Panc1 (cell line): ENCODE measurements around the gene TMEM253. TPM values are rescaled to one million over a fixed set of nuclear protein-coding genes. Genes with fewer than 3 reads are reported as not detected.

ENCODE experiments used
- ATAC-seq: fragments of 200-7000 bp; cut with Tn5 transposase; 2 replicates; pipeline ENCODE4 v1.9.1; 2020; ENCODE audit warnings: mild to moderate bottlenecking, moderate library complexity
- BruUV-seq: library from RNA; stranded (reverse); fragments of 400-500 nt; replicated peaks from 2 replicates; lab custom pipeline; 2021; lab: Mats Ljungman, UMichigan
- CTCF ChIA-PET: fragments of 300-600 bp; sonication (Branson Sonifier 250); formaldehyde crosslinking; loops from one replicate; lab custom pipeline; 2022; ENCODE audit warnings: antibody characterized with exemption; lab: Charles Lee
- POLR2A ChIA-PET: fragments of 300-600 bp; sonication (Branson Sonifier 250); formaldehyde crosslinking; loops from one replicate; lab custom pipeline; 2022; ENCODE audit warnings: antibody characterized with exemption; lab: Charles Lee
- DNase-seq: peaks from one replicate; pipeline ENCODE4 v3.0.0-alpha.2; 2010; ENCODE audit warnings: low read depth, low spot score
- H3K27ac ChIP-seq: 2 replicates; pipeline ENCODE4 v1.5.1; 2011; ENCODE audit warnings: mild to moderate bottlenecking, low read length, inconsistent platforms
- H3K27me3 ChIP-seq: fragments of 200-500 bp; sonication (Bioruptor generic); 2 replicates; pipeline ENCODE4 v1.6.0; 2014; ENCODE audit warnings: low read length, inconsistent platforms; ENCODE audit not compliant: control insufficient read depth, insufficient read depth
- H3K36me3 ChIP-seq: fragments of 200-500 bp; sonication (Bioruptor generic); 2 replicates; pipeline ENCODE4 v1.5.1; 2014; ENCODE audit warnings: inconsistent platforms, mild to moderate bottlenecking, low read length, moderate library complexity; ENCODE audit not compliant: control insufficient read depth, insufficient read depth
- H3K4me1 ChIP-seq: 2 replicates; pipeline ENCODE4 v1.5.1; 2011; ENCODE audit warnings: inconsistent platforms, mild to moderate bottlenecking, low read length, moderate library complexity; ENCODE audit not compliant: control insufficient read depth, insufficient read depth
- H3K4me3 ChIP-seq, 2 experiments: 2 replicates each; pipeline ENCODE4 v1.5.1; 2011 to 2012; ENCODE audit warnings: low read depth in 2 of 2, low read length in 2 of 2, mild to moderate bottlenecking in 2 of 2, inconsistent platforms in 1 of 2, moderate library complexity in 1 of 2
- H3K9me3 ChIP-seq: fragments of 200-500 bp; sonication (Bioruptor generic); 2 replicates; pipeline ENCODE4 v1.5.1; 2014; ENCODE audit warnings: low read depth, mild to moderate bottlenecking, inconsistent platforms, low read length, moderate library complexity; ENCODE audit not compliant: control insufficient read depth, insufficient read depth
- POLR2AphosphoS5 ChIP-seq: IDR thresholded peaks from 2 replicates; pipeline ENCODE4 v1.6.1; 2012; ENCODE audit warnings: mild to moderate bottlenecking, low read depth, low read length, moderate library complexity
- SIN3A ChIP-seq: IDR thresholded peaks from 2 replicates; pipeline ENCODE4 v1.6.1; 2012; ENCODE audit warnings: low read depth, mild to moderate bottlenecking, low read length, moderate library complexity, borderline replicate concordance; ENCODE audit not compliant: insufficient read depth
- TCF7L2 ChIP-seq: IDR thresholded peaks from 2 replicates; pipeline ENCODE4 v1.6.1; 2011; ENCODE audit warnings: mild to moderate bottlenecking, low read depth, low read length, inconsistent platforms
- in situ Hi-C: cut with HindIII; loops from 2 replicates; pipeline ENCODE4 v1.10.0; 2016; ENCODE audit warnings: low sequenced_read_pairs, low pct_unique_long_range_greater_than_20kb
- intact Hi-C: fragments of 100-400 bp; cut with micrococcal nuclease; formaldehyde crosslinking; loops from one replicate; pipeline ENCODE4 v1.10.0; 2022; ENCODE audit not compliant: unreplicated experiment
- total RNA-seq: library from RNA; stranded (reverse); gene quantifications from one replicate; pipeline ENCODE4 v1.2.1, GENCODE V29; 2021; ENCODE audit not compliant: unreplicated experiment
- TF ChIP-seq, protein P1 (sequence below): fragments of 450-650 bp; IDR thresholded peaks from 2 replicates; pipeline ENCODE4 v1.5.1; 2017; ENCODE audit warnings: mild to moderate bottlenecking
- TF ChIP-seq, protein P2 (sequence below), 2 experiments: IDR thresholded peaks; 2 replicates each; pipeline ENCODE4 v1.6.1; 2011 to 2012; ENCODE audit warnings: low read depth in 2 of 2, control low read depth in 1 of 2, low read length in 1 of 2, mild to moderate bottlenecking in 1 of 2, moderate library complexity in 1 of 2; ENCODE audit not compliant: insufficient read depth in 1 of 2

TMEM253 gene
- total RNA-seq, 1 experiment from 2014 or later: 0.33 TPM

GRCh38 chr14:21075719-21076437 is 25.0 kb upstream of the TMEM253 start:
- TF ChIP-seq, protein P1, sequence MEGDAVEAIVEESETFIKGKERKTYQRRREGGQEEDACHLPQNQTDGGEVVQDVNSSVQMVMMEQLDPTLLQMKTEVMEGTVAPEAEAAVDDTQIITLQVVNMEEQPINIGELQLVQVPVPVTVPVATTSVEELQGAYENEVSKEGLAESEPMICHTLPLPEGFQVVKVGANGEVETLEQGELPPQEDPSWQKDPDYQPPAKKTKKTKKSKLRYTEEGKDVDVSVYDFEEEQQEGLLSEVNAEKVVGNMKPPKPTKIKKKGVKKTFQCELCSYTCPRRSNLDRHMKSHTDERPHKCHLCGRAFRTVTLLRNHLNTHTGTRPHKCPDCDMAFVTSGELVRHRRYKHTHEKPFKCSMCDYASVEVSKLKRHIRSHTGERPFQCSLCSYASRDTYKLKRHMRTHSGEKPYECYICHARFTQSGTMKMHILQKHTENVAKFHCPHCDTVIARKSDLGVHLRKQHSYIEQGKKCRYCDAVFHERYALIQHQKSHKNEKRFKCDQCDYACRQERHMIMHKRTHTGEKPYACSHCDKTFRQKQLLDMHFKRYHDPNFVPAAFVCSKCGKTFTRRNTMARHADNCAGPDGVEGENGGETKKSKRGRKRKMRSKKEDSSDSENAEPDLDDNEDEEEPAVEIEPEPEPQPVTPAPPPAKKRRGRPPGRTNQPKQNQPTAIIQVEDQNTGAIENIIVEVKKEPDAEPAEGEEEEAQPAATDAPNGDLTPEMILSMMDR: no peak
- no peak for TF ChIP-seq POLR2AphosphoS5
- TF ChIP-seq TCF7L2: no peak
- TF ChIP-seq SIN3A: no peak
- ChIA-PET POLR2A (no interaction called here), CTCF (no interaction called here)
- H3K27ac ChIP-seq: no peak overlapping the region
- in situ Hi-C loops: no loop called here
- no peak for DNase-seq
- no peaks in the 10 kb centered on the region for H3K9me3 ChIP-seq
- H3K36me3 ChIP-seq: no peaks in the 10 kb centered on the region
- H3K27me3 ChIP-seq: no peaks in the 10 kb centered on the region
- no peak for ATAC-seq
- peaks cover 5% of the 10 kb centered on the region for H3K4me1 ChIP-seq
- no peak overlapping the region for H3K4me3 ChIP-seq
- intact Hi-C loops: no loop called here
- BruUV-seq: no TSS peak

GRCh38 chr14:21077672-21078071 is 23.2 kb upstream of the TMEM253 start:
- no peak overlapping the region for H3K4me3 ChIP-seq
- no peaks in the 10 kb centered on the region for H3K36me3 ChIP-seq
- ATAC-seq (no peak), DNase-seq (no peak)
- CTCF ChIA-PET: no interaction called here
- TF ChIP-seq, protein P2, sequence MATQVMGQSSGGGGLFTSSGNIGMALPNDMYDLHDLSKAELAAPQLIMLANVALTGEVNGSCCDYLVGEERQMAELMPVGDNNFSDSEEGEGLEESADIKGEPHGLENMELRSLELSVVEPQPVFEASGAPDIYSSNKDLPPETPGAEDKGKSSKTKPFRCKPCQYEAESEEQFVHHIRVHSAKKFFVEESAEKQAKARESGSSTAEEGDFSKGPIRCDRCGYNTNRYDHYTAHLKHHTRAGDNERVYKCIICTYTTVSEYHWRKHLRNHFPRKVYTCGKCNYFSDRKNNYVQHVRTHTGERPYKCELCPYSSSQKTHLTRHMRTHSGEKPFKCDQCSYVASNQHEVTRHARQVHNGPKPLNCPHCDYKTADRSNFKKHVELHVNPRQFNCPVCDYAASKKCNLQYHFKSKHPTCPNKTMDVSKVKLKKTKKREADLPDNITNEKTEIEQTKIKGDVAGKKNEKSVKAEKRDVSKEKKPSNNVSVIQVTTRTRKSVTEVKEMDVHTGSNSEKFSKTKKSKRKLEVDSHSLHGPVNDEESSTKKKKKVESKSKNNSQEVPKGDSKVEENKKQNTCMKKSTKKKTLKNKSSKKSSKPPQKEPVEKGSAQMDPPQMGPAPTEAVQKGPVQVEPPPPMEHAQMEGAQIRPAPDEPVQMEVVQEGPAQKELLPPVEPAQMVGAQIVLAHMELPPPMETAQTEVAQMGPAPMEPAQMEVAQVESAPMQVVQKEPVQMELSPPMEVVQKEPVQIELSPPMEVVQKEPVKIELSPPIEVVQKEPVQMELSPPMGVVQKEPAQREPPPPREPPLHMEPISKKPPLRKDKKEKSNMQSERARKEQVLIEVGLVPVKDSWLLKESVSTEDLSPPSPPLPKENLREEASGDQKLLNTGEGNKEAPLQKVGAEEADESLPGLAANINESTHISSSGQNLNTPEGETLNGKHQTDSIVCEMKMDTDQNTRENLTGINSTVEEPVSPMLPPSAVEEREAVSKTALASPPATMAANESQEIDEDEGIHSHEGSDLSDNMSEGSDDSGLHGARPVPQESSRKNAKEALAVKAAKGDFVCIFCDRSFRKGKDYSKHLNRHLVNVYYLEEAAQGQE (IDR thresholded peaks at IDR 0.05; ENCODE audit: insufficient read depth in 1 of 2, low read depth in 2 of 2, low read length in 1 of 2): no peak
- TF ChIP-seq POLR2AphosphoS5 (no peak), SIN3A (no peak), TCF7L2 (no peak)
- TF ChIP-seq, protein P1: no peak
- no peaks in the 10 kb centered on the region for H3K9me3 ChIP-seq
- POLR2A ChIA-PET: no interaction called here
- H3K27ac ChIP-seq: no peak overlapping the region
- H3K4me1 ChIP-seq: no peaks in the 10 kb centered on the region
- BruUV-seq: no TSS peak
- no peaks in the 10 kb centered on the region for H3K27me3 ChIP-seq
- in situ Hi-C loops (no loop called here), intact Hi-C loops (no loop called here)
